Measurements from ENCODE around the gene PHF19. TPM values are rescaled to one million over a fixed set of nuclear protein-coding genes. Genes with fewer than 3 reads are reported as not detected.

The PHF19 gene
- total RNA-seq, 1 experiment from 2014 or later = 106 TPM

GRCh38 chr9:120913647-120914264 is 36.8 kb upstream of the PHF19 start:
- no peak for DNase-seq (ENCODE audit: low spot score)

DNA sequence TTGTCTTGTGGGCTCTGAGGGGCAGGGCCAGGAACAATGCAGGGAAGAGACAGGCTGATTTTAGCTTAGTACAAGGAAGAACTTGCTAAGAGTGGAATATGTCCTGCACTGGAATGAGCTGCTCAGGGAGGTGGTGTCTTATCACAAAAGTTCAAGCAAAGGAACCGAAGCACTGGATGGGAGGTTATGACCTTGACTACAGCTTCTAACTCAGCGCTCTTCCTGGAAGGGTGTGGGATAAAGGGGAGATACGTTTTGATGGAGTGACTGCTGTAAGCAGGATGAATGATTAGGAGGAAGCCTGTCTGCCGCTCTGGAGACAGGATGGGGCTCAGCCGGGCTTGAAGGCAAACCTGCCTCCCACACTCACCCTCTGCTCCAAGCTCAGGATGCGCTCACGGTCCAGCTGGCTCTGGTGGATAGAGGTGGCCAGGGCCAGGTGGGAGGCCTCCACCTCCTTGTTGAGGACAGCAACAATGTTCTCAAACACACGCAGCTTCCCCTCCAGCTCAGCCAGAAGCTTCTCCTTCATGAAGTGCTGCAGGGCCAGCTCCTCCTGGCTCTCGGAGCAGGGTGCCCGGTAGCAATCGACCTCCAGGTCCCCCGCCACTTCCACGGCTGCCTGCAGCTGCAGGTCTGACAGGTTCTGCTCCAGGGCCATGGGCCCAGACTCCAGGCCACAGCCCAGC is 36.1 kb upstream of the PHF19 start:
- DNase-seq (ENCODE audit: low spot score) = no peak

DNA sequence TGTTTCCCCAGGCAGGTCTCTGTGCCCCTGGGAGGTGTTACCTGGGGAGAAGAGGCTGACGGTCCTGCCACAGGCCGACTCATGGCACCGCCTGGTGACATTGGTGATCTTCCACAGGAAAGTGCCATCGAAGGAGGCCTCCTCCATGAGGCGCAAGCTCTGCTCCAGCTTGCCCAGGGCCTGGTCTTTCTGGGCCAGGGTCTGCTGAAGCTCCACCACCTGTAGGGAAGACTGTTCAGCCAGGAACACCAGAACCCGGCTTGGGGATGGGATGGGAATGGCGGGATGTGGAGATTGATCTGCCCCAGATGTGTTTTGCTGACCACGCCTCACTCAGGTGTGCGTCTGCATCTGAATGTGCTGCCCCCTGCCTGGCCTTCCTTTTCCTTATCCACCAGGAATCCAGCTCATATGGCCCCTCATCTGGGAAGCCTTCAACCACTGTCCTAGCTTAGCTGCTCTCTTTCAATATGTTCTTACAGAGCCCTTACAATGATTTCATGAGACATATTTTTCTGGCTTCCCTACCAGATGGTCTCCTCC is 34.4 kb upstream of the PHF19 start:
- DNase-seq (ENCODE audit: low spot score) = no peak

GRCh38 chr9:120910643-120911042 is 33.7 kb upstream of the PHF19 start:
- DNase-seq (ENCODE audit: low spot score) = no peak

GRCh38 chr9:120909904-120910303 is 32.9 kb upstream of the PHF19 start:
- no peak for DNase-seq (ENCODE audit: low spot score)

DNA sequence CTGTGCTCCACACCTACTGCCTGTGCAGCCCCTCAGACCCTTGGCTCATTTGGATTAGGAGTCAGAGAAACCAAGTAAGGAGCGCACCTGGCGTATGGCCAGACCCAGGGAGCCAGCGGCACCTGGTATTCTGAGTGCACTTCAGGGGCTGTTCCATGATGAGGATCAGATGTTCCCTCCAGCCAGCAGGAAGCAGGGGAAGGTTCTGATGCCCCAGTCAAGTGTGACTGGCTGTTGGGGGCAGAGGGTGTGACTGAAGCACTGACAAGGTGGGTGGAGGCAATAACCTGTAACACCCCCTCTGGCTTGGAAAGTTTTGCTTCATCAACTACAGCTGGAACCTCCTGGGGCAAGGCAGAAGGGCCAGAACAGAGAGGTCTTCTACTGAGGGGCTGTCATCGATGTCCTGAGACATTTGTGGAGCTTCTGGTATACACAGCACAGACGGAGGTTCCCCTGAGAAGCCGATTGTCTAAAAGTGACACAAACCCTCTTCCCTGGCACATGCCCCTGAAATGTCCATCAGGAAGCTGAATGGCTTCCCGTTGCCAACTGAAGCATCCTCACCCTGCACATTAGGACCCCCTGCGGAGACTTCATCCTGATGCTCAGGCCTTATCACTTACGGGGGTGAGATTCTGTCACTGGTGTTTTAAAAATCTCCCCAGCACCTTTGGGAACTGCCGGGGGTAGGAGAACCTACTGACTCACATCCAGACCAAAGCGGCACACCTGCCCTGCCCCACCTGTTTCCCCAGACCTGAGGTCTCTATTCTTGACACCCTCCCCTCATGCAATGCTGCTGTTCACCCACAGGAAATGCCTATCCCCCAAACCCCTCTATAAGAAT is 28.6 kb upstream of the PHF19 start:
- DNase-seq (ENCODE audit: low spot score) = no peak

DNA sequence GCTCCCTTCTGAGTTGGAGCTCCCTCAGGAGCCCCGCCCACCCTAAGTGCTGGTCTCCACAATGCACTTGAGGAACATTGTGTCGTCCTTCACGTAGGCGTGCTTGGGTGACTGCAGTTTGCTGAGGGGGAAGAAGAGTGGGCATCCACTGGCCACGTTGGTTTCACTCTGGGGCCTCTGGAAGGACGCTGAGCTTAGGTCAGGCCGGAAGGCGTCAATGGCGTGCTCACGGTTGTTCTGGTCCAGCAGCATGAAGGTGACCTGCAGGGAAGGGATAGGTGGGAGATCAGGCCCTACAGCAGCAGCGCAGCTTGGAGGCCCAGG is 28.0 kb upstream of the PHF19 start:
- DNase-seq (ENCODE audit: low spot score) = no peak

DNA sequence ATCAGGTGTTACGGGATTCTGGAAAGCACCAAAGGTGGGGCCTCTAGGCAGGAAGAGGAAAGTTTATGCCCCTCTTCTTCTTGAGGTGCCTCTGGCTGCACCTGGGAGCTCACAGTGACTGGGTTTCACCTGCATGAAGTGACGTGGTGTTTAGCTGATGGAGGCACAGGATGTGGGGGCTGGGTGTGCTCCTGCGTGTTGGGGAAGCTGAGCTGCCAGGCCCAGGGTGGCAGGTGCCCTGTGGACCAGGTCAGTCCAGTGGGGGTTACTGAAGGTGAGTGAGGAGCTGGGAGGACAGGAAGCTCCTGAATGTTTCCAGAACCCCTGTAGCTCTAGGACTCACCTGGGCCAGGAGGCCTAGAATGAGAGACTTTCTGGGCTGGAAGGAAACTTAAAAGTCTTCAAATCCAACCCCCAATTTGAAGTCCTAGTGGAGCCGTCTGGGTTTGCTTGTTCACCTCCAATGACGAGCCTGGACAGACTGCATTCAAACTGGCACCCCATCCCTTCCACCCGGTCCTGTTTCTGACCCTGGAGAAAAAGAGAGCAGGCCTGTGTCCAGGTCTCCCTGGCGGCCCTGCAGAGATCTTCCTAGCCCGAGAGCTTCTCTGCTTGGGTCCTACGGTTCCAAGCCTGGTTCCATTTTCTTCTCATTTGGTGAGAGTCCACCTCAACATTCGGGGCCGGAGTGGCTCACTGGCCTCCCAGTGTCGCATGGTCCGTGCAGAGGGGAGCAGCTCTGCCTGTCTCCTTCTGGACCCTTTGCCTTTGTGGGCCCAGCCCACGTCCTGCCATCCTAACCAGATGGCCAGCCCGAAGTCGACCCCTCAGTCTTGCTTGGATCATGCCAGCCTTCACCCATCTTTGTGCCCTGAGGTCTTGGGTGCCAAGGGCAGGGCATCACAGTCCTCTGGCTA is 27.3 kb upstream of the PHF19 start:
- DNase-seq (ENCODE audit: low spot score) = no peak

DNA sequence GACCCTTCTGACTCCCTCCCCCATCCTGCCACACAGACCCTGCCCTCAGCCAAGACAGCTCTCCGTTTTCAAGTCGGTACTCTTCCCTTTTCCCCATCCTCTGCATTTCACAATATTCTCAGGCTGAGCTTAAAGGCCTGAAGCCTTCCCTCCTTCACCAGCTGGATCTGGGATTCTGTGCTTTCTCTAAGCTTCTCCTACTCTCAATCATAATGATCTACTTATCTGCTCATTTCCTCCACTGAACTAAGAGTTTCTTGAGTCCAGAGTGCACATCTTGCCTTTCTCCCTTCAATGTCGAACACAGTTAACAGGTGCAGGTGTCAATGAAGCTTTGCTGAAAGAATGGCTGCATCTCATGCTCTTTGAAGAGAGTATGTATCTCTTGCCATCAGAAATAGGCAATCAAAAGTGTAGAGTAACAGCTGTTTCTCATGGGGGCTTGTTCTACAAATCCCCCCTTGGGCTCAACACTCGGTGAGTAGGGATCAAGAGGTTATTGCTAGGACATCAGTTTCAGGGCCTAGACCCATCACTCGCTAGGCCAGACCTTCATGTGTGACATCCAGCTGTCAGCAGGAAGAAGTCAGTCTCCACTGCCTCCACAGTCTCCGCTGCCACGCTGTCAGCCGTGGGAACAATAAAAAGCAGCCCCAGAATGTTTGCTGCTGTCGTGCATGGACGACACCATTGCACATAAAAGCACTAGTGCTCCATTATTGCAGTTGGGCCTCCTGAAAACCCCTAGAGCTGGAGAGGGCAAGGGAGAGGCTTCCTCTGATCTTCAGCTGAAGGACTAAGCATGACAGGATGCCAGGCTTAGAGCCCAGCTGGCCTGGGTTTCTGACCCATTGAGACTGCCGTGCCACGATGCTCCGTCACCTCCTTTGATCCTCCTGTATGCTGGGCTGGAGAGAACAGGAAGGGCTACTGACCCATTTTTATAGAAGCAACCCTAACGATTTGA is 25.9 kb upstream of the PHF19 start:
- DNase-seq (ENCODE audit: low spot score) = no peak

DNA sequence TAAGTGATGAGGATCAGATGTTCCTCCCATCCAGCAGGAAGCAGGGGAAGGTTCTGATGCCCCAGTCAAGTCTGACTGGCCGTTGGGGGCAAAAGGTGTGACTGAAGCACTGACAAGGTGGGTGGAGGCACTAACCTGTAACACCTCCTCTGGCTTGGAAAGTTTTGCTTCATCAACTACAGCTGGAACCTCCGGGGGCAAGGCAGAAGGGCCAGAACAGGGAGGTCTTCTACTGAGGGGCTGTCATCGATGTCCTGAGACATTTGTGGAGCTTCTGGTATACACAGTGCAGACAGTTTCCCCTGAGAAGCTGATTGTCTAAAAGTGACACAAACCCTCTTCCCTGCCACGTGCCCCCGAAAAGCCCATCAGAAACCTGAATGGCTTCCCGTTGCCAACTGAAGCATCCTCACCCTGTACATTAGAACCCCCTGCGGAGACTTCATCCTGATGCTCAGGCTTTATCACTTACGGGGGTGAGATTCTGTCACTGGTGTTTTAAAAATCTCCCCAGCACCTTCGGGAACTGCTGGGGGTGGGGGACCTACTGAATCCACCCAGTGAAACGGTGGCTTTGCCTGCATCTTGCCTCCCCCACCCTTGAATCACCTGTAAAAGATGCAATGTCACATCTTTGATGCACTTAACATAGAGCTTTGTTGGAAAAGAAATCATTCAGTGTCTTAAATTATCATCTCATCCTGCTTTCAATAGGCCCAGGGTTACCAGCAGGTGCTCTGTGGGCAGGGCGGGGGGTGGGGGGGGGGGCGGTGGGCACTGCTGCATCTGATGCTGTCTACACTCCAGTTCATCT is 25.0 kb upstream of the PHF19 start:
- no peak for DNase-seq (ENCODE audit: low spot score)

DNA sequence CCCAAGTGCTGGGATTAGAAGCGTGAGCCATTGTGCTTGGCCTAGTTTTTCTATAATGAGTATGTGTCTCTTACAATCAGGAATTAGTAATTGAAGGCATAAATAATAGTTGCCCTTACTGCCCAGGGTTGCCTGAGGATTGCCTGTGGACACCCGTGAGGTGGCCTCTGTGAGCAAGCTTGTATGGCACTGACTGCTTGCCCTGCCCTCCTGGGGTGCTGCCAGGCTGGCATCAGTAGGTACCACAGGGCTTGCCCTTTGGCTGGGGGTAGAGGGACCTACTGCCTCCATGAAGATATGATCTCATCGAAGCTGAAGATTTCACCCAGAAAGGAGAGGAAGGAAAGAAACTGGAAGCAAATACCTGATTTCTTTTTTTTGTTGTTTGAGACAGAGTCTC is 23.8 kb upstream of the PHF19 start:
- no peak for DNase-seq (ENCODE audit: low spot score)

GRCh38 chr9:120899490-120900068 is 22.6 kb upstream of the PHF19 start:
- DNase-seq (ENCODE audit: low spot score) = no peak

DNA sequence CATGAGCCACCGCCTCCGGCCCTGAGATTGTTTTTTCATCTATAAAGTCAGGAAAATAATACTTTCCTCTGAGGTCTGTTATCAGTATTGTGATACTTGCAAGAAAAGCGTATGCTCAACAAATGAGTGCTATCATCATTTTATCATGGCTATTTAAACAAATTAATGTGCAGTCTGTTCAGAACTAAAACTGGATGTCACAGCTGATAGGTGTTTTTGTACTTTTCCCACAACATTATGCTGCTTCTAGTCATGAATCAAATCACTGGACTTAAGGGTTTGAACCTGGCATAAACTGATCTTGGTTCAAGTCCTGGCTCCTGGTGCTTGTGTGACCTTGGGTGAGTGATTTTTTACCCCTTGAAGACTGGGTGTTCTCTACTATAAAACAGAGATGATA is 21.4 kb upstream of the PHF19 start:
- DNase-seq (ENCODE audit: low spot score) = no peak

- no peak for DNase-seq (ENCODE audit: low spot score)
Observed at GRCh38 chr9:120895951-120896350, 19.0 kb upstream of the PHF19 start.

DNA sequence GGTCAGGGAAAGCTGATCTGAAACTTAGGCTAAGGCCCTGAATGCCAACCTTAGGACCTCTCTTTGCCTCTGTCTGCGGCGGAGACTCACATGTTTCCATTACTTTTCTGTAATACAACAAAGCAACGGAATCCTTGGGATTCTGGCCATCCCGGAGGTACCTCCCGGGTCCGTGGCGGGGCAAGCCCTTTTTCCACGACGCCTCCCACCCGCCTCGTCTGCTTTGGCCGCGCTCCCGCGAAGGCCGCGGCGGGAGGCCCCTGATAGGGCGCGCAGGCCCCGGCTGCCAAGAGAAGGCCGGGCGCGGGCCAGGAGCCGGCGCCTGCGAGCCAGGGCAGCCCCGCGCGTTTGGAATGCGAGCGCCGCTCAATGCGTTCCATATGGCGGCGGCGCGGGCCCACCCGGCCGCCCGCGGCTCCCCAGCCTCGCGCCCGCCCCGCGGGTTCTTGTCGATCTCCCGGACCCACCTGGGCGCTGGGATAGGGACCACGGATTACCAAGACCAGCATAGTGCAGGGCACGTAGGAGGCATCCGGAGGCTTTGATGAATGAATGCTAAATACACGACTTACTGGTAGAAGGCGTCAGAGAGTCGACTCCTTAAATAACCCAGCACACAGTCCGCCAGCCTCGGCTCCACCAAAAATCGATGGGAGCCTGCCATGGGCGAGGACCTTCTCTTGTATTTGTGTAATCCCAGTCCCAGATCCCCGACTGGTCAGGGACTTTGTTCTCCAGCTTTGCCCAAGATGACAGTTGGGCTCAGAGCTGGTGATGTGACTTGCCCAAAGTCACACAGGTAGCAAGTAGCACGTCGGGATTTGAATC is 17.5 kb upstream of the PHF19 start:
- no peak for DNase-seq (ENCODE audit: low spot score)

- no peak for DNase-seq (ENCODE audit: low spot score)
Observed at GRCh38 chr9:120893611-120894307, 16.8 kb upstream of the PHF19 start.
